GM18519 (cell line): ENCODE results near the gene DIAPH2.

Experiments
- ATAC-seq: cut with Tn5 transposase; IDR thresholded peaks from one replicate; pipeline ENCODE4 v1.9.1; 2021; ENCODE audit warnings: mild to moderate bottlenecking, moderate library complexity; ENCODE audit not compliant: unreplicated experiment, low FRiP score

DIAPH2 gene

GRCh38 chrX:97334850-97335249 is 650.2 kb downstream of the DIAPH2 start:
- ATAC-seq: no peak

- ATAC-seq: no peak
Observed at GRCh38 chrX:97344724-97345123, 660.1 kb downstream of the DIAPH2 start.

- no peak for ATAC-seq
Observed at GRCh38 chrX:97358941-97359340, 674.3 kb downstream of the DIAPH2 start.

GRCh38 chrX:97363843-97364242 is 679.2 kb downstream of the DIAPH2 start:
- no peak for ATAC-seq

GRCh38 chrX:97366237-97366636 is 681.6 kb downstream of the DIAPH2 start:
- no peak for ATAC-seq

- no peak for ATAC-seq
Observed at GRCh38 chrX:97367125-97367524, 682.5 kb downstream of the DIAPH2 start.

GRCh38 chrX:97369947-97370346 is 685.3 kb downstream of the DIAPH2 start:
- no peak for ATAC-seq

- no peak for ATAC-seq
Observed at GRCh38 chrX:97372001-97372766, 687.5 kb downstream of the DIAPH2 start.

GRCh38 chrX:97374266-97374665 is 689.6 kb downstream of the DIAPH2 start:
- no peak for ATAC-seq

GRCh38 chrX:97380200-97380599 is 695.6 kb downstream of the DIAPH2 start:
- ATAC-seq: no peak

GRCh38 chrX:97384685-97385084 is 700.0 kb downstream of the DIAPH2 start:
- ATAC-seq: no peak

- no peak for ATAC-seq
Observed at GRCh38 chrX:97387004-97387403, 702.4 kb downstream of the DIAPH2 start.

- no peak for ATAC-seq
Observed at GRCh38 chrX:97389761-97390192, 705.1 kb downstream of the DIAPH2 start.

GRCh38 chrX:97397371-97397770 is 712.7 kb downstream of the DIAPH2 start:
- no peak for ATAC-seq

- ATAC-seq: peak; percentile 39
Observed at GRCh38 chrX:97398030-97398551, 713.4 kb downstream of the DIAPH2 start.

GRCh38 chrX:97399400-97399799 is 714.8 kb downstream of the DIAPH2 start:
- peak; percentile 31 for ATAC-seq

- no peak for ATAC-seq
Observed at GRCh38 chrX:97400492-97400891, 715.9 kb downstream of the DIAPH2 start.

GRCh38 chrX:97401154-97401553 is 716.5 kb downstream of the DIAPH2 start:
- peak; percentile 37 for ATAC-seq

GRCh38 chrX:97401586-97402136 is 717.0 kb downstream of the DIAPH2 start:
- no peak for ATAC-seq

- no peak for ATAC-seq
Observed at GRCh38 chrX:97402333-97402732, 717.7 kb downstream of the DIAPH2 start.

- ATAC-seq: no peak
Observed at GRCh38 chrX:97402903-97403302, 718.3 kb downstream of the DIAPH2 start.
